HG03064 (cell line): ENCODE measurements around the gene STOX2.
"Not testable (repeated sequence)": the region's sequence is repeated elsewhere in the genome, so short reads cannot be mapped to it uniquely, and the experiment has no call there.

Experiments
- ATAC-seq: cut with Tn5 transposase; IDR thresholded peaks from one replicate; pipeline ENCODE4 v1.9.1; 2021; ENCODE audit warnings: low read depth; ENCODE audit not compliant: unreplicated experiment

Gene STOX2

GRCh38 chr4:184016759-184017668, 111.9 kb downstream of the STOX2 start:
- ATAC-seq: no peak

- no peak for ATAC-seq
Measured at GRCh38 chr4:184019076-184019475, 114.0 kb downstream of the STOX2 start.

DNA sequence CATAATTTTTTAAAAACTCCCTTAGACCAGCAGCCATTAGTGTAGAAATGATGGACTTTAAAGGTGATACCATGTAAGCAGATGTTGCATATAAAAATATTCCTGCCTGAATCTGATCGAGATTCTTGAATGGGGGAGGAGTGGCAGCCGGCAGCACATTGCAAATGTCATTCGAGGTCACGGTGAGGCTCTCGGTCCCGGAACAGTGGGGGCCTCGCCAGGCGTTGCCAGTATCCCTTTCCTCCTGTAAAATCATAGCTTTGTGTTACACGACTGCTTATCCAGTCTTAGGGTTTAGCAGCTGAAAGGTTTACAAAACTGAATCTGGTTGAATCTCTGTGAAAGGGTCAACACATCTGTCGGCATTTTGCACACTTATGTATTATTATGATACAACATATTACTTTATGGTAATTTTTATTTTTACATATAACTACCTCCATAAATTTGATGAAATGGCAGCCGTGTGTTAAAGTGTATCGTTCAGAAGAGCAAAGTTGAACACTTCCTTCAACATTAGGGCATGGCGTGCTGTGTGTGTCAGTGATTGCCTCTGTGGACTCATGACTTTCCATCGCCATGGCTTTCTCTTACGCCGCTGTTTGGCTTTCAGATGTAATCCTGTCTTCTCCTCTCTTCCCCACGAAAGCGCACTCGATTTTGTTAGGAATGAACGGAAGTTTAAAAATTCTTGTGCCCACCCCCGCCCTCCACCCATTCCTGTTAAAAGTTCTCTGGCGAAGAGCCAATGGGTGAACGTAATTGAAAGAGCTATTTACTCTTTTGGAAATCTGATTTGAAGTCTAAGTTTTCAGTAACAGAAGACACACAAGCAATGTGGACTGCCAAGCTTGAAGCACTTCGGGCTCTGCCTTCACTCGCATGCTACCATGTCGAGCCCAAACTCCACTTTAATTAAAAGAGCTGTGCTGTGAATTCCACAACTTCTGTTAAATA, 114.8 kb downstream of the STOX2 start:
- no peak for ATAC-seq

GRCh38 chr4:184021389-184021788, 116.3 kb downstream of the STOX2 start:
- no peak for ATAC-seq

DNA sequence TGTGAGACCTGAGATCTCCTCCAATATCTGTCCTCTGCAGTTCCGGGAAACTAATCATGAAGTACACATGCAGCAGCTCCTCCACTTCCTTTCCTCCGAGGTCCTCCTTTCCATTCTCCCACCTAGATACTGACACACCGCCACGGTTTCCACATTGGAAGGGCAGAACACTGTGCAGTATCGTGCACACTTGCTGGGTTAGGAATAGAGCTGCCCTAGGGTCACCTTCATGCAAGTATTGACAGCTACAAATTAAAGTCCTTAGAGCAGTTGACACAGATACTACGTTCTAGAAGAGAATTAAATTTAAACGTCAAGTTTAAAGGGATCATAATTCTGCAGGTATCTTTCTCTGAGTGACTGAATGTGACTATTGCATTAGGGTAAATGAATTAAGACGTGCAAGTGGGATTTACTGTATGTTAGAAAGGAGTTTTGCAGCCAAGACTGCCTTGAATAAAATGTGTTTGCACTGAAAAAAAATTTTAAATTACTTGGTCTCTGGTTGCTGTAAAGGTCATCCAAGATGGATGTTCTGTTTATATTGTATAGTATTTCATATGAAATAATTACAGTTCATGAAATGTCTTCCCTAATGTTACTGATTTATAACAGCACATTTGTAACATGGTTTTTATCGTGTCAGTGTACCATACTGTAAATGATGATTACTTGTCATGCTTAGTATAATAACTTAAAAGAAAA, 117.7 kb downstream of the STOX2 start:
- ATAC-seq: no peak

DNA sequence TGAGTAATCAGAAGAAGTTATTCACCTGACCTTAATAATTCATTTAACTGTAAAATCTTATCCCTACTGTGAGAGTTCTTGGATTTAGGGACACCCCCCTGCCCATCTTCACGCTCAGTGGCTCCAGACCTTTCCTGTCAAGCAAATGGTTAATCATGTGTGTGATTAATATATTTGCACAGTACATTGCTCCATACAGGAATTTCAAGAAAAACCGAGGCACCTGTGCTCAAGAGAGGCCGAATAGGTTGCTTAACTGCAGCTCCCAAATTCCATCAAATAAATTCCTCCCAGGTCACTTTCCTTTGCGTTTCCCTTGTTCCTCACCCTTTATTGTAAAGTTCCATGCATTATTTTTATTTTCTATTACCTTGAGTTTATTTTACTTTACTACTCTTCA, 119.5 kb downstream of the STOX2 start:
- ATAC-seq: no peak

- ATAC-seq: no peak
Measured at GRCh38 chr4:184028561-184029374, 123.7 kb downstream of the STOX2 start.

GRCh38 chr4:184030036-184030435, 124.9 kb downstream of the STOX2 start:
- ATAC-seq: no peak

GRCh38 chr4:184030764-184031163, 125.7 kb downstream of the STOX2 start:
- no peak for ATAC-seq

GRCh38 chr4:184032091-184032490, 127.0 kb downstream of the STOX2 start:
- no peak for ATAC-seq

DNA sequence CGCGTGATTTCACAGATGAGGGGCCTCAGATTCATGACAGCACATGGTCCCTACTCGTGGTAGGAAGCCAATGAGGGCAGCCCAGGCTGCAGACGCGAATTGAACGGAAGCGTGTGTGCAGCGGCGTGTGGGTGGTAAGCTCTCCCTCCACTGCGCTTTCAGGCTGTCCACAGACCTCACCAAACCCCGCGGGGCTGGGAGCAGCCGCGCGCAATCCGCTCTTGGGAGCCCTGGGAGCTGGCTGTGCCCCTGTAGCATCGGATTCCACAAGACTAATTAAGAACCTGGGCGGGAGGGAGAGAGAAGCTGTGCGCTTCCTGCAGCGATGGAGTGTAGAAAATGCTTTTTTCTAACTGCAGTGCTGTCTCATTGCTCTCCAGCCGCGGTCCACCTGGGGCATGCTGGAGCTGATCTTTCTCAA, 134.9 kb downstream of the STOX2 start:
- ATAC-seq: no peak

GRCh38 chr4:184041156-184041555, 136.0 kb downstream of the STOX2 start:
- no peak for ATAC-seq

DNA sequence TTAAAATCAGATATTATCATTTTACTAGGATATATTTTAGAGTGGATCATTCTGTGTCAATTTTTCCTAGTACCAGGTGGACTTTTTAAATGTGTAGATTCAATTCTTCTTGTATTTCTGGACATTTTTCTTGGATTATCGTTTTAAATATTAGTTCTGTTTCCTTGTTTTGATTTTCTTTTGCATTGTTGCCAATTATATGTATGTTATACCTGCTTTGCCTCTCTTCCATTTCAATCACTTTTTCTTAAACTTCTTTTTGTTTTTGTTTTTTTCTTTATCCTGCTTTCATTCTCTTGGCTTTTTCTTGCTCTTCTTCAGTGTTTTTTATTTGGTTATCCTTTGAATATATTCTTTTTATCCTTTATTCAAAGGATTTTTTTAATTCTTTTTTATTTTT, 141.0 kb downstream of the STOX2 start:
- no peak for ATAC-seq

- not testable (repeated sequence) for ATAC-seq
Measured at GRCh38 chr4:184051262-184051661, 146.2 kb downstream of the STOX2 start.

- ATAC-seq: no peak
Measured at GRCh38 chr4:184052616-184053015, 147.5 kb downstream of the STOX2 start.

- ATAC-seq: no peak
Measured at GRCh38 chr4:184053434-184053833, 148.3 kb downstream of the STOX2 start.

- ATAC-seq: no peak
Measured at GRCh38 chr4:184056877-184057276, 151.8 kb downstream of the STOX2 start.

GRCh38 chr4:184058026-184058425, 152.9 kb downstream of the STOX2 start:
- ATAC-seq: no peak

GRCh38 chr4:184059099-184059498, 154.0 kb downstream of the STOX2 start:
- no peak for ATAC-seq

DNA sequence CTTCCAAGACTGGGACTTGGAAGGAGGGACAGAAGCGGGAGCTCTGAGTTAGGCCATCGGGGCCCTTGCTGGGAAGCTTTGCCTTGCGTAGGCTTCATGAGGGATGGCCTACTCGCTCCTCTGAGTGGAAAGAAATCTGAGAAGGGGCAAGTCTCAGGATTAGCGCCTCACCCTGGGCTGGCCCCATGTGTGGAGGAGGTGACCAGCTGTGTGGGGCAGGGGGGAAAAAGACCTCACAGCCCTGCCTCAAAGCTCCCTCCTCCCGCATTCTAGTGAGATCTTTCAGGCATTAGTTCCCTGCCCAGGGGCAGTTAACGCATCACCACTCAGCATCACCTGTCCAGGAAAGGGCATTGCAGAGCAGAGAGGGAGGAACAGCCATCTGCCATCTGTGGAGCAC, 156.5 kb downstream of the STOX2 start:
- ATAC-seq: no peak
